ENCODE measurements around the gene KLHL21.

The KLHL21 gene

DNA sequence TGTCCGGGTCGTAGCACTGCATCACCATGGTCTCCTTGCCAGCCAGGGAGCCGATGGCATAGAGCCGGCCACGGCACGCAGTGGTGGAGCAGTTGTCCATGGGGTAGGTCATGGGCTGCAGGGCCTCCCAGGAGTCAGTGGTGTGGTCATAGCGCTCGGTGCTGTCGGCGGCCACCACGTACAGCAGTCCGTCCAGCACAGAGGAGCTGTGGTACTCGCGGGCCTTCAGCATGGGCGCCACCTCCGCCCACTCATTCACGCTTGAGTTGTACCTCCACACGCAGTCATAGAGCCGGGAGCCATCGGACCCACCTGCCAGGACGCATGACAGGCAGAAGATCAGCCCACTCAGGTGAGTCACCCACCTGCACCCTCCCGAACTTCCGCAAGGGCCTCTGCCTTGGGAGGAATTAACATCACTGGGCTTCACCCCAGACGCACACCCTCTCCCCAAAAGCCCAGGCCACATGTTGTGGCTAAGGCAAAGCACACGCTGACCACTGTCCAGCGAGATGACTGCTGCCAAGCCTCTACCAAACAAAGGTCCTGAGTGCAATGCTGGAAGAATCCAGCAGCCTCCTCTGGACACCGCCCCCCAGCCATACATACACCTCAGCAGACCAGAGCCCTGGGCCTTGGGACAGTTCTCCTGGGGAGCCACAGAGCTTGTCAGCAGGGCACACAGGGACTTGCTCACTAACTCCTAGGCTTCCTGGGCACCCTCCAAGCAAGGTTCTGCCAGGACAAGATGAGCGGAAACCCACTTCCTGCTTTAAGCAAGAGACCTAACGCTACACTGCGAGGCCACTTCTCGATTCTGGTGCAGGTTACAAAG, 3.3 kb downstream of the KLHL21 start:
- DNase-seq = peak in 4 of 5 experiments; percentile 28 to 85 (median 42)

DNA sequence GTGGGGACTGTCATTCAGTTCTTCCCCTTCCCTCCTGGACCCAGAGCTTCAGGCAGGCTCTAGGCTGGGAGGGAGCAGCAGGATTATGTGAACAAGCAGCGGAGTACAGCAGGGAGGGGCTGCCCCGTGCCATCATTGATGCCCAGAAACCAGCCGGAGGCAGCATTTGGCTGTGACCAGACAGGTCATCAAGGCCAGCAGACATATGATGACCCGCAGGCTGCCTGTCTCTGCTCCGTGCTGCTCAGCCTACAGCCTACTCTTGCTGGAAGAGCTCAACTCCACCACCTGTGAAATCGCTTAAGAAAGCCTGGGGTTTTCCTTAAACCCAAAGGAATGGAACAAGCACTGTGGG, 4.9 kb downstream of the KLHL21 start:
- DNase-seq = no peak

DNA sequence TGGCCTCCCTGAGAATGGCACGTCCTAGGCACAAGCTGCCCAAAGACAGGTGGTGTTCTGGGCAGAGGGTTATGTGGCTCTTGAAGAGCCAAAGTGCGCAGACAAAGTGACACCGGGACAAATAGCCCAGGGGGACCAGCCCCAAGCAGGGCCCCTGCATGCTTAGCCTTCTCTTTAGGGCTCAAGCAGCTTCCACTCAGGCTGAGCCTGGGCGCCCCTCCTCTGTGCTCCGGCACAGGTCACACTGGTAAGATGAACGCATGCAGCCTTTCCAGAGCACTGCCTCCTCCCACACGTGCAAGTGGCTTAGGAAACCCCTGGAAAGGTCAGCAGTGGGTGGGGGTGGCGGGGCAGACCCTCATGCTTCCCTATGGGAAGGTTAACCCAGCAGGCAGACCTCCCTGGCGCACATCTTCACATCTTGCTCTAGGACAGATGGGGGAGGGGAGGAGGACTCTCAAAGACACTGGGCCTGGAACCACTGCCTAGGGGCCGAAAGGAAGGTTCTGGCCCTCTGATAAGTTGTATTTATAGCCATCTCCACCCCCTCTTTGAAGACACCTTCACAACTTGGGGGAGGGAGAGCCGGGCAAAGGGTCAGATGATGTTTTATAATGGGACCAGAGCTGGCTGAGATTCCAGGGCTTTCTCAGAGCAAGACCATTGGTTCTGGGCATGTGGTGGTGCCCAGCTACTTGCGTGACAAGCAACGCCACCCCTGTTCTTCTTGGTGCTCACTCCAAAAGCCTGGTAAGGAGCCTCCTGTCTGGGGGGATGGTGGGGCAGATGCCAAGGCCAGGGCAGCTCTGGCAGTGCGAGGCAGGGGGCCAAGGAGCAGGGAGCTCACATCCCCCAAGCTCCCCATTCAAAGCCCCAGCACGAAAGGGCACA, 5.5 kb downstream of the KLHL21 start:
- no peak for DNase-seq

DNA sequence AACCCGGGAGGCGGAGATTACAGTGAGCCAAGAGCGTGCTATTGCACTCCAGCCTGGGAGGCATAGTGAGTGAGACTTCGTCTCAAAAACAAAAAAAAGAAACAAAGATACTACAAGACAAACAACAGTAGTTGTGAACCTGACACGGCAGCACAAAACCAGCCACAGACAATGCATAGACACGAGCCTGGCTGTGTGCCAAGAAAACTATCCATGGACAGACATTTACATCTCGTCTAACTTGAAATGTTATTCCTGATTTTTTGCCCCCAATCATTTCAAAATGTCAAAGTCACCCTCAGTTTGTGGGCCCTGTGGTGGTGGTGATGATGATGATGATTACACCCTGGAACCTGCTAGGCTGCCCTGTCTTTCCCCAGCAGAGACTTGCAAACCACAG, 6.3 kb downstream of the KLHL21 start:
- DNase-seq = no peak

DNA sequence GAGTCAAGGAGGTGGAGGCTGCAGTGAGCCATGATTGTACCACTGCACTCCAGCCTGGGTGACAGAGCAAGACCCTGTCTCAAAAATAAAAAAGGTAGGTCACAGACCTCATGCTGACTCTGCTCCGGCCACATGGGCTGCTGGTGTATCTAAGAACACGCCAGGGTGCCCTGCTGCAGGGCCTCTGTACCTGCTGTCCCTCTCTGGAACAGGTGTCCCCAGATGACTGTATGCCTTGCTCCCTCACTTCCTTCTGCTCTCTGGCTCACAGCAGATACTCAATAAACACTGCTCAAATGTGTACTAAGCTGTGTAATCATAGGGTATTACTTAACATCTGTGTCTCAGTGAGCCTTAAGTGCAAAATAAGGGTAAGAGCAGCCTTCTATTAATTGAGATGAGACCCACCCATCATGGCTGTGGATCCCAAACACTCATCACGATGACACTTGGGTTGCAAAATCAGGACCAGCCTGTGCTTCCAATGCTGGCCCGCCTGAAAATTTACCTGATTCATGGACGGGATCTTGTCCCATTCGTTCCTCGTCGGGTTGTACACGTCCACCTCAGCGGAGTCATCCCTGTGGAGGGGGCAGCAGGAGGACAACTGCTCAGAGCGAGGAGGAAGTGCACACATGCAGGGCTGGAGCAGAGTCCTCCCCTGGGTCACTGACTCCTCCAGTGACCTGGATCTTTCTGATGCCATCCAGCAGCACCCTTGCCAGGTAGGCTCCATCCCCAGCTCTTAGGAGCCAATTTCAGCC, 7.5 kb downstream of the KLHL21 start:
- DNase-seq = no peak

DNA sequence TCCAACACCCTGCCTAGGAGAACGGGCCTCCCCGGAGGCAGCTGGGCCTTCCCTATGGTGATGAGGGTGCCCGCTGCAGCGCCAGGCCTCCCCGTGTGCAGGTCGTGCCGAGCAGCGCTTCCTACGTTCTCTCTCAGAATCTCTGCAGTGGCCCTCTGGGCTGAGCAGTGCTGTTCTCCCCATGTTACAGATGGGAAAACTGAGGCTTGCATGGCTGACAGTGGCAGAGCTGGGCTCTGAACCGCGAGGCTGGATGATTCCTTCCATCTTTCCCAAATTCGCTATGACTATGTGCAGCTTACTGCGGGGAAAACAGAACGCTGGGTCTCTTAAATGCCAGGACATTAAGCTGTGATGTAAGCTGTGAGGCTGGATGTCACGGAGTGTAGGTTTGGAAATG, 8.9 kb downstream of the KLHL21 start:
- DNase-seq = no peak

DNA sequence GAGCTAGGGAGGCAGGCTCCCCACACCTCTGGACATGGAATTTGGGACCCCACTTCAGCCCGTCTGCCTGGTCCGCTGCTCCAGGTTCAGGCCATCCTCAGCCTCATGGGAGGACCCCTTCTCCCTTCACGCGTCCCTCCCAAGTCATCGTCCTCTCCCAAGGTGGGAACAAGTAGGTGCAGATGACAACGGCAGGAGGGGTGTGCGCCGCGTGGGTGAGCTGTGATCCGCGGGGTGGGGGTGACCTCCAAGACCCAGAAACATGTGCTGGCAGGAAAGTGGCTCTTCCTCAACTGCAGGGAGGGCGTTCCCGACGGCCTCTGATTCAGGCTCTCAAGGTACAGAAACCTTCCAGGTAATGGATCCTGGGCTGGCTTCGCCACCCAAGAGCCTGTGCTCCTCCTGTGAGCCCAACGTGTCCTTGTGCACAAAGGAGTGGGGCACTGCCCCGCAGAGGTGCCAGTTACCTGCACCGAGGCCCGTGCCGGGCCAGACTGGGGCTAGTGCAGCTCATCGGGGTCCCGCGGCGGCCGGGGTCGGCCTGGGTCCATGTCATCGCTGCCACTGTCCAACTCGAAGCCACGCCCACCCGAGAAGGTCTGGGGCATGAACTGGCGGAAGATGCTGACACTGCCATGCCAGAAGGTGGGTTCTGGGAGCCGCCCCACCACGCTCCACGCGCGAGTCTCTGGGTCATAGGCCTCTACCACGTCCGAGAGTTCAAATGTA, 9.6 kb downstream of the KLHL21 start:
- no peak for DNase-seq

DNA sequence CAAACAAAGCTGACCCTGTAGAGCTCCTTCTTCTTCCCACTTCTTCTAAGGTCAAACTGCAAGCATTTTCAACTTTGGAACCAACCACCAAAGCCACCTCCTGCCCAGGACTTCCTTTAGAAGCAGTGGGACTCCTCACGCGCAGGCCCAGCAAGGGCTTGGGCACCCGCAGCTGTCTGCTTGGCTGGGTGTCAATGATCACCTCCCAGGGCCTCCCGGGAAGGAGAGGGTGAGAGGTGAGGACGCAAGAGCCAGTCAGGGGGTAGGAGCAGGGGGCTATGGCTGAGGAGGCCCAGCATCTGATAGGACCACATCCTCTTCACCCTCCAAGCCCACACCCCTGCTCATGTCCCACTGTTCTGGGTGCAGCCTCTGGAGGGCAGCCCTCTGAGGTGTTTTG, 10.2 kb downstream of the KLHL21 start:
- DNase-seq = no peak

DNA sequence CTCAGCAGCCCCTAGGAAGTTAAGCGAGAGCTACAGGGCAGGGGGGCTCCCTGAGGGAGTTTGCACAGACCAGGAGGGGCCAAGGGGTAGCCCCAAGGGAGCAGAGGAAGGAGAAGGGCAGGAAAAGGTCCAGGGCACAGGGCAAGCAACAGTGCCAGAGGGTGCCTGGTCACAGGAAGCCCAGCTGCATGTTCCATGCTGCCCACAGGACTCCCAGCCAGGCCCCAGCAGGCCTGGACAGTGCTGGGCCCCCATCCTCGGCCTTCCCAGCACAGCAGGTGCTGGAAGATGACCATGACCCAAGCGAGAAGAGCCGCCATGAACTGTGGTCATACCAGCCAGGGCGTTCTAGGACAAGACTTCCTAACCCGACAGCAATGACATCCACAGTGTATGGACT, 11.0 kb downstream of the KLHL21 start:
- no peak for DNase-seq

DNA sequence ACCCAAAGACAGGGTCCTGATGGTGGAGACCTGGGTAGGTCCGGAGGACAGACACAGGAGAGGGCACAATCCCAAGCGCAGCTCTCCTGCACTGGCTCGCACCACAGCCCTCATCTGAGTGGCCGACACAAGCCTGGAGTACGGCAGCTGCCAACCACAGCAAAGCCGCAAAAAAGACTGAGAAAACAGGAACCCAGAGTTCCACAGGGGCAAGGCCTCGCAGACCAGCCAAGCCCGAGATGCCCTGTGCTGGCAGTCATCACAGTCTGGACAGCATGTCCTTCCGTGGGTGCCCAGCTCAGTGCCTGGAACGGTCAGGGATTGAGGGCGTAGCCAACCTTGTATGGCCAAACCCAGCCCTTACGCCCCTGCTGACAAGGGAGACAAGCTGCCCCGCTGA, 11.4 kb downstream of the KLHL21 start:
- no peak for DNase-seq

DNA sequence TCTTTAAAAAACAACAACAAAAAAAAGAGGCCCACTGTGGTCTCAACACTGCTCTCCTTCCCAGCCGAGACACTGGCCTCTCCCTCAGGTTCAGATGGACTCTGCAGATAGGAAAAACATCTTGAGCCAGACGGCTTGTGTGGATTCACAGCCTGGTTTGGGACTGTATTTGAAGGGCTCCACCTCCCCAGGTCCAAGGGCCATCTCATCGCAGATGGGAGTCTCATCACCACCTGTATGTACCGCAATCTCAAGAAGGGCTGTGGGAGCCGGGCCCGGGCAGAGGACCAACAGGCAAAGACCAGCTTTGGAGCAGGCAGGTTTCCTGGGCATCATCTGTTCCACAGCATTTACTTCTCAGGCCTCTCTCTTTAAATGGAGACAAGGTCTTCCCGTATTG, 12.6 kb downstream of the KLHL21 start:
- DNase-seq = no peak

DNA sequence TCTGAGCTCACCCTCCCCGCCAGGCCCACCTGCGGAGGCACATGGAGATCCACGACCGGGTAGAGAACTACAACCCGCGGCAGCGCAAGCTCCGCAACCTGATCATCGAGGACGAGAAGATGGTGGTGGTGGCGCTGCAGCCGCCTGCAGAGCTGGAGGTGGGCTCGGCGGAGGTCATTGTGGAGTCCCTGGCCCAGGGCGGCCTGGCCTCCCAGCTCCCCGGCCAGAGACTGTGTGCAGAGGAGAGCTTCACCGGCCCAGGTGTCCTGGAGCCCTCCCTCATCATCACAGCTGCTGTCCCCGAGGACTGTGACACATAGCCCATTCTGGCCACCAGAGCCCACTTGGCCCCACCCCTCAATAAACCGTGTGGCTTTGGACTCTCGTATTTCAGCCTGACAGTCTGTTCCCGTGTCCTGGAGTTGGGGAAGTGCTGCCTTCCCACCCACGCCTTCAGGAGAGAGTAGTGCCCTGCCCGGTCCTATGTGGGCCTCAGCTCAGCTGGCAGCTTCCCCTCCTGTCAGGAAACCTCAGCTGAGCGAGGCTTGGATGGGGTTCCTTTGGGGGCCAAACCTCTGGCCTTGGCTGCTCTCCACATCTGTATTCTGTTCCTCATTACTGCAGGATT, 13.7 kb downstream of the KLHL21 start:
- no peak for DNase-seq

DNA sequence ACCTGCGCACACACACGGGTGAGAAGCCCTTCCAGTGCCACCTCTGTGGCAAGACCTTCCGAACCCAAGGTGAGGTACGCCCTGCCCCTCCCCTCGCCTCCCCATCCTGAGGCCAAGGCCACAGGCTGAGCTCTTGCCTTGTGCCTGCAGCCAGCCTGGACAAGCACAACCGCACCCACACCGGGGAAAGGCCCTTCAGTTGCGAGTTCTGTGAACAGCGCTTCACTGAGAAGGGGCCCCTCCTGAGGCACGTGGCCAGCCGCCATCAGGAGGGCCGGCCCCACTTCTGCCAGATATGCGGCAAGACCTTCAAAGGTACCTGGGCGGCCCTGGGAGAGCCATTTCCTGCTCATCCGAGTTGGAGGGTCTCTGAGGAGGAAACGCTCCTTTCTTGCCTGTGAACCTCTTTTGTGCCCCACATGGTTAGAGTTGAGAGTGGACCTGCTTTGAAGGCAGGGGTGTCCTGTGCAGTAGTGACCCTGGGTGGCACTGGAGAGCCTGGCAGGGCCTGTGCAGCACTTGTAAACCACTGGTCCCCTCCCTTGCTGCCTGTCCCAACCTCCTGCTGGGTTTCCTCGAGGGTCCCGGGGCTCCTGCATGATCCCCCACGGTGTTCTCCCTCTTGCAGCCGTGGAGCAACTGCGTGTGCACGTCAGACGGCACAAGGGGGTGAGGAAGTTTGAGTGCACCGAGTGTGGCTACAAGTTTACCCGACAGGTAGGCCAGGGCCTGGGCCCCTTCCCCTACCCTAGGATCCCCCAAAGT, 14.4 kb downstream of the KLHL21 start:
- DNase-seq = no peak

DNA sequence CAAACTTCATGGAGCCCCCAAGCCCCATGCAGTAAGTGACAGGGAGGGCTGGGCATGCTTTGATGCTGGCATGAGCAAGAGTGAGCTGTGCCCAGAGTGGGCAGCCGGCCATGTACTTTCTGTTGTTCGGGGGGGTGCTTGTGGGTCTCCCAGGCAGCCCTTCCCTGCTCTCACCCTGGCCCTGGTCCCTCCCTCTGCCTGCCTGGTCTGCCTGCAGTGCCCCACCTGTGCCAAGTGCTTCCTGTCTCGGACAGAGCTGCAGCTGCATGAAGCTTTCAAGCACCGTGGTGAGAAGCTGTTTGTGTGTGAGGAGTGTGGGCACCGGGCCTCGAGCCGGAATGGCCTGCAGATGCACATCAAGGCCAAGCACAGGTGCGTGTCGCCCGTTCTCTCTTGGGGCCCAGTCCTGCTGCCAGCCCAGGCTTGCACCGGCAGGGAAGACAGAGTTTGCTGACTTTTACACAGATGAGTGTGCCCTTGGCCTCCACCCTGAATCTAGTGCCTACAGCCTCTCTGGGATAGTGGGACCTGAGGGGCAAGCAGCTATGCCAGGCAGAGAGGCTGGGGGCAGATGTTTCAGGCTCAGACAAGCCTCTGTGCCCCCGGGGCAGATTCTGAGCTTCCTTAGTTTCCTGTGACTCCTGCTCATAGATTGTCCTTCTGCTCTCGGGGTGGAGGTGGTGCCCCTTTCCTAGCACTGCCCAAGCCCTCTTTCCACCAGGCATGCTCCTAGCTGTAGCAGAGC, 15.2 kb downstream of the KLHL21 start:
- no peak for DNase-seq

DNA sequence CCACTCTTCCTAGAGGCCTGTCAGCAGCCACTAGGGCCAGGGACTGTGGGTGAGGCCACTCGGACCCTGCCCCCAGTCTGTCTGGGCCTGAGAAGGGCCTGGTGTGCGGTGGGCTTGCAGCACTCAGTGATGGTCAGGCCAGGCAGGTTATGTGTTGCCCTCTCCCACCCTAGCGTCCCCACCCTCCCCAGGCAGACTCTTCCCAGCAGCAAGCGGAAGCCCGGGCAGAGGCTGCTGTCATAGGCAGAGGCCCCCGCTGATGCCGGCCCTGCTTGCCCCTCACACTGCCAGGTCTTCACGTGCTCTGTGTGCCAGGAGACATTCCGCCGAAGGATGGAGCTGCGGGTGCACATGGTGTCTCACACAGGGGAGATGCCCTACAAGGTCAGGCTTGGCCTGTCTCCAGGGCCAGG, 16.3 kb downstream of the KLHL21 start:
- DNase-seq = no peak

DNA sequence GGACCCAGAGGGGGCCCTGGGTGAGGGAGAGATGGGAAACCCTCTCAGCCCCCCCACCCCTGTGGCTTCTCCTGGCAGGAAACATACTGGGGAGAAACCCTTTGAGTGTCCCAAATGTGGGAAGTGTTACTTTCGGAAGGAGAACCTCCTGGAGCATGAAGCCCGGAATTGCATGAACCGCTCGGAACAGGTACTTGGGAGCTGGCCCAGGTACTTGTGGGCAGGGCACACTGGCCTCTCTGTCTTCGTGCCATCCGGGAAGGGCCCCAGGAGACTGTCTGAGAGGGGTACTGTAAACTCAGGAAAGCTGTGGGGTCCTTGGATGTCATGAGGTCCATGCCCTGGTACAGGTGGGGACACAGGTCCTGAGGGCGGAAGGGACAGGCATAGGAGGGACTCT, 16.8 kb downstream of the KLHL21 start:
- DNase-seq = no peak

DNA sequence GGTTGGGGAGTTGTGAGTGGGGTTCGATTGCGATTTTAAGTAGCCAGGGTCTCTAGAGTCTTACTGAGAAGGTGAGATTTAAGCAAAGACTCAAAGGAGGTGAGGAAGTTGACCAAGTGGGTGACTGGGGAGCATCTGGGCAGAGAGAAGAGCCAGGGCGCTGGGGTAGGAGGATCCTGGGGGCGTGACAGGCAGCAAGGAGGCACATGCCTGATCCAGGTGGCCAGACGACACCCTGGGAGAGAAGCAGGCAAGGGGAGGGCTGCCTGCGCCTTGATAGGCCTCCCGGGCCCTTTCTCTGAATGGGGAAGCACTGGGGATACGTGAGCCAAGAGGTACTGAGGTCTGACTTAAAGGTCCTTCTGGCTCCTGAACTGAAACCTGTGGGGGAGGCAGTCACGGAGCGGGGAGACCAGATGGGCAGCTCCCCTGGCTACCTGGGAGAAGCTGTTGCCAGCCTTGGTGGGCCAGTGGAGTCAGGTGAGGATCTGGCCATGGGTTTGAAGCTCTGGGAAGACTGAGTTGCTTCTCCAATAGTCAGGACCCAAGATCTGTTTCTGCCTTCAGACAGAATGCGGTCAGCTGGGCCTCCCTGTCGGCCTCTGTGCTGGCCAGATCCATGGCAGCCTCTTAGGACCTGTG, 17.5 kb downstream of the KLHL21 start:
- no peak for DNase-seq

DNA sequence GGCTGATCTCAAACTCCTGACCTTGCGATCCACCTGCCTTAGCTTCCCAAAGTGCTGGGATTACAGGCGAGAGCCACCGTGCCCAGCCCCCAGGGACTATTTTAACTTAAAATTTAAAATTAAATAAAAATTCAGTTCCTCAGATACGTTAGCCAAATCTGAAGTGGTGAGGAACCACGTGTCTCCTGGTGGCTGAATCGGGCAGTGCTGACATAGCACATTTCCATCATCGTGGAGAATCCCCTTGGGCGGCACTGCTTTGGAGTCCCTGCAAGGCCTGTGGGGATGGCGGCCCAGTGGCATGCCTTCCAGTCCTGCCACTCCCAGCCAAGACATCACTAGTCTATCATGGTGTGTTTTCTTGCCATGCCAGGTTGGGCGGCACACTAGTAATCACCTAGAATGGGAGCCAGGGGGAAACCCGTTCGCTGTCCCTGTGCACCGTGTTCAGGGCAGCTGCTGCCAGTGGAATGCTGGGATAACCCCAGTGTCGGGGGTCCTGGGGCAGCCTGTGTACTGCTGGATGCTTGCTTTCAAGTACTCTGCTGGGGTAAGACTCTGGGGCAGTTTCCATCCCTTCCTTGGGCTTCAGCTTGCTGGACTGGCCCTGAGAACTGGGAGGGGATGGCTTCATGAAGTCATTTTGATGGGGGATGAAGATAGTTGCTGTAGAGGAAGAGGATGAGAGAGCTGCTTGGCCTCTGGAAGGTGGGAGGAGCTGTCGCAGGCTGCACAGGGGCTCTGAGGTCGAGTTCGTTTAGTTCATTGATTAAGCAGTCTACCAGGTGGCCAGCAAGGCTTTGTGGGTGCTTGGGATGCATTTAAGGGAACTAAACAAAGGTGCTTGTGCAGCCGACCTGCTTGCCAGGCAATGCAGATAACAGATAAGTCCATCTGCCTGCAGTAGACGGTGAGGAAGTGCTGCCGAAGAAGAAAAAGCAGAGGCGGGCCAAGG, 18.3 kb downstream of the KLHL21 start:
- no peak for DNase-seq

DNA sequence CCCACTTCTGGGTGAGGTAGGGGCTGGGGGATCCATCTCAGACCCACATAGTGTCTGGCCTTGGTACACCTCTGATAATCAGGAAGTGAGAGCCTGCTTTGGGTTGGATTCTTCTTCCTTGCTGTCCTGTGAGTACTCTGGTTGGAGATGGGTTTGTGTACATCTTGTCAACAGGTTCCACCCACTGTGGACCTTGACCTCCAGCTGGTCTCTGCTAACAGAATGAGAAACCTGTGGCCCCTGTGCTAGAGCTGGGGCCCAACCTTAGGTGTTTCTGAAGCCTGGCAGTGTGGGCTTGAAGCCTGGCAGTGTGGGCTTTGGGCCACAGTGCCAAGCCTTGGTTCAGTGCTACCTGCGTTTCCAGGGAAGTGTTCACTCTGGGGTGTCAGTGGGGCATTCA, 20.3 kb downstream of the KLHL21 start:
- DNase-seq = no peak

Data from T-helper 2 cell (primary cell).